Mesendoderm (in vitro differentiated cells): ENCODE data around the gene TTC39B.
"Not testable (repeated sequence)": the region's sequence is repeated elsewhere in the genome, so short reads cannot be mapped to it uniquely, and the experiment has no call there.

ENCODE experiments used
- DNase-seq: peaks from one replicate; pipeline ENCODE4 v3.0.0; 2013
- H2AK5ac ChIP-seq: 2 replicates; pipeline ENCODE4 v1.6.1; 2013; ENCODE audit warnings: low read length, inconsistent platforms
- H2BK120ac ChIP-seq: 2 replicates; pipeline ENCODE4 v1.6.1; 2013; ENCODE audit warnings: low read depth, mild to moderate bottlenecking, low read length, moderate library complexity, mixed read lengths
- H2BK15ac ChIP-seq: replicated peaks from 2 replicates; pipeline ENCODE4 v1.6.1; 2013; ENCODE audit warnings: low read depth, mild to moderate bottlenecking, moderate library complexity
- H2BK5ac ChIP-seq: 2 replicates; pipeline ENCODE4 v1.6.1; 2013; ENCODE audit warnings: low read length, inconsistent platforms
- H3K18ac ChIP-seq: 2 replicates; pipeline ENCODE4 v1.6.1; 2013; ENCODE audit warnings: mild to moderate bottlenecking, low read length, mixed read lengths
- H3K23ac ChIP-seq: one replicate; pipeline ENCODE4 v1.6.1; 2013; ENCODE audit warnings: low read length
- H3K27ac ChIP-seq: 2 replicates; pipeline ENCODE4 v1.5.1; 2013; ENCODE audit warnings: low read depth, mild to moderate bottlenecking, inconsistent platforms, low read length, moderate library complexity
- H3K27me3 ChIP-seq: 2 replicates; pipeline ENCODE4 v1.6.1; 2013; ENCODE audit warnings: low read length, control low read depth, mild to moderate bottlenecking, inconsistent platforms; ENCODE audit not compliant: insufficient read depth, poor library complexity
- H3K36me3 ChIP-seq: 2 replicates; pipeline ENCODE4 v1.6.1; 2013; ENCODE audit warnings: low read length, inconsistent platforms; ENCODE audit not compliant: control insufficient read depth, insufficient read depth
- H3K4ac ChIP-seq: one replicate; pipeline ENCODE4 v1.6.1; 2013; ENCODE audit warnings: low read depth, mild to moderate bottlenecking, low read length, moderate library complexity
- H3K4me1 ChIP-seq: 2 replicates; pipeline ENCODE4 v1.6.1; 2013; ENCODE audit warnings: low read depth, low read length, inconsistent platforms; ENCODE audit not compliant: control insufficient read depth
- H3K4me2 ChIP-seq: 2 replicates; pipeline ENCODE4 v1.6.1; 2013; ENCODE audit warnings: low read length
- H3K4me3 ChIP-seq: 2 replicates; pipeline ENCODE4 v1.5.1; 2013; ENCODE audit warnings: mild to moderate bottlenecking, low read length
- H3K56ac ChIP-seq: one replicate; pipeline ENCODE4 v1.6.1; 2013; ENCODE audit warnings: low read length
- H3K79me1 ChIP-seq: 2 replicates; pipeline ENCODE4 v1.6.1; 2013; ENCODE audit warnings: low read length, inconsistent platforms
- H3K79me2 ChIP-seq: 2 replicates; pipeline ENCODE4 v1.6.1; 2013; ENCODE audit warnings: mild to moderate bottlenecking, low read length; ENCODE audit not compliant: control insufficient read depth, insufficient read depth
- H3K9ac ChIP-seq: 2 replicates; pipeline ENCODE4 v1.6.1; 2013; ENCODE audit warnings: low read length, inconsistent platforms
- H4K5ac ChIP-seq: one replicate; pipeline ENCODE4 v1.6.1; 2013; ENCODE audit warnings: low read length
- H4K8ac ChIP-seq: one replicate; pipeline ENCODE4 v1.6.1; 2013; ENCODE audit warnings: low read depth, mild to moderate bottlenecking, control low read depth, low read length, moderate library complexity
- WGBS: extraction: QIAGEN DNeasy Blood & Tissue Kit; methylation state at CpG from one replicate; pipeline ENCODE4 v1.1.7; 2013; ENCODE audit warnings: low lambda C conversion rate, missing lambda C conversion rate; ENCODE audit not compliant: insufficient coverage; ENCODE audit errors: extremely low coverage; 5-methylcytosine and 5-hydroxymethylcytosine counted together

The TTC39B gene

DNA sequence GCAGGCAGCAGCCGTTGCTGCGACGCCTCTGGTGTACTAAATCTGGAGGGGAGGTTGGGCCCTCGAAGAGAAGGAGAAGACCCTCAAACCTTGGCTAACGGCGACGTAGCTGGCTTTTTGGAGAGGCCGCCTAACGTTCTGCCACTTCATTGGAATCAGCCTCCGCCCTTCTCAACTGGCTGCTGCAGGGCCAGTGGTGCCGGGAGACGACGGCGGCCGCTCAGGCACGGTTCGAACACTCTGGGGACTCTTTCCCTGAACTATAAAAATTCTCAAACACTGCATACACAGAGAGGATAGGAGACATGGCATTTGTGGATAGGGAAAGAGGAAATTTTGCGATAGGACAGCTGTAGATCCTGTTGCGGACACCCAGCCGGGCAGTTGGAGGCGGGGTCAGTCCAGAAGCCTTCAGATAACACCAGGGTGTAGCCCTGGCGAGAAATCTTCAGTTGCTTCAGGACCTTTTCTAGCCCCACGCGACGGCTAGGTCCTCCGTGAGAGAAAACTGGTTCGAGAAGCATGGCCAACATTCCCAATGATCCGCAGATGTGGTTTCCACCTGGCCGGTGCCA lies 74.2 kb downstream of the TTC39B start:
- WGBS: no CpG with 5 or more reads among the region's 29 CpGs

GRCh38 chr9:15231788-15232635 lies 75.0 kb downstream of the TTC39B start:
- Histone ChIP-seq H3K56ac (no peak overlapping the region), H2AK5ac (no peak overlapping the region), H3K4me2 (no peak overlapping the region), H3K9ac (no peak overlapping the region), H3K18ac (no peak overlapping the region), H3K23ac (no peak overlapping the region), H3K27me3 (no peaks in the 10 kb centered on the region), H2BK5ac (no peak overlapping the region), H3K4ac (no peak overlapping the region), H3K4me1 (no peaks in the 10 kb centered on the region), H2BK15ac (no peak overlapping the region), H3K79me1 (peaks cover 2% of the 10 kb centered on the region), H3K4me3 (no peak overlapping the region), H2BK120ac (no peak overlapping the region), H3K36me3 (no peaks in the 10 kb centered on the region), H4K8ac (no peak overlapping the region), H4K5ac (no peak overlapping the region), H3K27ac (no peak overlapping the region), H3K79me2 (no peaks in the 10 kb centered on the region)
- peak; percentile 82 for DNase-seq
- WGBS: no CpG with 5 or more reads among the region's 13 CpGs

More for the DNA sequence above, 74.2 kb downstream of the TTC39B start:
- H2BK5ac ChIP-seq, H3K4me2 ChIP-seq, H3K4ac ChIP-seq, H2BK15ac ChIP-seq, H2AK5ac ChIP-seq, H3K9ac ChIP-seq, H3K79me1 ChIP-seq, H2BK120ac ChIP-seq, H4K8ac ChIP-seq, H3K4me1 ChIP-seq, H3K4me3 ChIP-seq, H3K27me3 ChIP-seq, H3K18ac ChIP-seq, DNase-seq, H3K27ac ChIP-seq, H4K5ac ChIP-seq, H3K23ac ChIP-seq, H3K79me2 ChIP-seq, H3K56ac ChIP-seq, H3K36me3 ChIP-seq: not testable (repeated sequence)

DNA sequence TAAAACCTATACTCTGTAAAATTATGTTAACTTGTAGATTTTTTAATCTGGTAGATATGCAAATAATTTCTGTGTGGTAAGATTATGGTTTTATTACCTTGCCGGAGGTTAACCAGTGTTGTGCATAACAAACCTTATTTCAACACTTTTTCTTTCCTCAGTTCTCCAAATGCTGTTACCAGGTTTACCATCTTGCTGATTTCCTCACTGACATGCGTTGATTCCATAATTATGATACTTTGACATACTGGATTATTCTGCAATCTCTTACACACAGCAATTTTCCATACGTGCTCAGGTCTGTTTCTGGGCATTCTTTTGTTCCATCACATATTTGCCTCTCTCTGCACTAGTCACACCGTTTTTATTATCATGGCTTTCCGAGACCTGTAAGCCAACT lies 77.6 kb downstream of the TTC39B start:
- Histone ChIP-seq H3K4me1 (no peaks in the 10 kb centered on the region), H3K4me2 (no peak overlapping the region), H3K4ac (no peak overlapping the region), H4K5ac (no peak overlapping the region), H3K27ac (no peak overlapping the region), H4K8ac (no peak overlapping the region), H3K9ac (no peak overlapping the region), H3K79me1 (peaks cover 2% of the 10 kb centered on the region), H3K18ac (no peak overlapping the region), H2AK5ac (no peak overlapping the region), H3K36me3 (no peaks in the 10 kb centered on the region), H3K27me3 (no peaks in the 10 kb centered on the region), H2BK15ac (no peak overlapping the region), H3K79me2 (no peaks in the 10 kb centered on the region), H3K56ac (no peak overlapping the region), H3K23ac (no peak overlapping the region), H2BK5ac (no peak overlapping the region), H2BK120ac (no peak overlapping the region), H3K4me3 (no peak overlapping the region)
- no CpG with 5 or more reads among the region's 5 CpGs for WGBS
- DNase-seq: no peak

- H2AK5ac ChIP-seq: no peak overlapping the region
- no peak overlapping the region for H2BK15ac ChIP-seq
- no peak overlapping the region for H4K8ac ChIP-seq
- H3K4me2 ChIP-seq: no peak overlapping the region
- H3K18ac ChIP-seq: no peak overlapping the region
- H2BK5ac ChIP-seq: no peak overlapping the region
- peaks cover 2% of the 10 kb centered on the region for H3K79me1 ChIP-seq
- DNase-seq: no peak
- H3K27ac ChIP-seq: no peak overlapping the region
- H3K79me2 ChIP-seq: no peaks in the 10 kb centered on the region
- no peak overlapping the region for H3K56ac ChIP-seq
- no peak overlapping the region for H2BK120ac ChIP-seq
- no peak overlapping the region for H3K4me3 ChIP-seq
- no CpG with 5 or more reads among the region's 4 CpGs for WGBS
- no peaks in the 10 kb centered on the region for H3K36me3 ChIP-seq
- no peak overlapping the region for H3K4ac ChIP-seq
- H3K9ac ChIP-seq: no peak overlapping the region
- H3K4me1 ChIP-seq: no peaks in the 10 kb centered on the region
- no peak overlapping the region for H3K23ac ChIP-seq
- H3K27me3 ChIP-seq: no peaks in the 10 kb centered on the region
- H4K5ac ChIP-seq: no peak overlapping the region
These were observed 79.5 kb downstream of the TTC39B start for GRCh38 chr9:15227491-15227890.

DNA sequence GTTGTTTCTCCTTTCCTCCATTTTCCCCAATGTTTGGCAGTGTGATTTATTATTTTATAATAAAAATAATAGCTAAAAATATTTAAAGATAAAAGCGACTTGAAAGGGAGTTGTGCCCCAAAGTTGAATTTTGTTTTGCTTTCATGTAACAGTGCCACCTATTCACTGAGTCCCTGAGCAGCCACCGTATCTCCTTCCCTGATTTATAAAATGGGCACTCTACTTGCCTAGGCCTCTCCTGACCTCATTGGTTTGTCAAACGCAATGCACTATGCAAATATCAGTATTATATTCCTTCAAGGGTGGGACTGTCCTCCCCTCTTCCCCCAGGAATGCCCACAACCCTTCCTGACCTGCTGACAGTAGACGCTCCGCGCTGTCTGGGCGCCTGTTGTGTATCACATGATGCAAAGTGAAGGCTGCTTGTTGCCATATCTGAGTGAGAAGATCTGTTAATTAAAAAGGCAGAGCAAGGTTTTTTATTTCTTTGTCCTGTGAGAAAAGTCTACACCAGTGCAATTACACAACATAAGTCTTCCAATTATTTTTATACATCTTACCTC lies 81.4 kb downstream of the TTC39B start:
- Histone ChIP-seq H3K79me1 (peaks cover 2% of the 10 kb centered on the region), H4K5ac (no peak overlapping the region), H2BK120ac (no peak overlapping the region), H3K27me3 (no peaks in the 10 kb centered on the region), H2AK5ac (no peak overlapping the region), H3K4me2 (no peak overlapping the region), H3K18ac (no peak overlapping the region), H3K4me3 (no peak overlapping the region), H3K79me2 (no peaks in the 10 kb centered on the region), H3K36me3 (no peaks in the 10 kb centered on the region), H3K23ac (no peak overlapping the region), H3K9ac (no peak overlapping the region), H3K4me1 (no peaks in the 10 kb centered on the region), H3K56ac (no peak overlapping the region), H2BK5ac (no peak overlapping the region), H3K27ac (no peak overlapping the region), H3K4ac (no peak overlapping the region), H2BK15ac (no peak overlapping the region), H4K8ac (no peak overlapping the region)
- no CpG with 5 or more reads among the region's 7 CpGs for WGBS
- no peak for DNase-seq
